Smooth muscle cell (in vitro differentiated cells): ENCODE measurements around the gene NAT9. TPM values are rescaled to one million over a fixed set of nuclear protein-coding genes. Genes with fewer than 3 reads are reported as not detected.

ENCODE experiments used
- DNase-seq: peaks from one replicate; lab custom pipeline; 2025; ENCODE audit not compliant: unreplicated experiment; lab: John Stamatoyannopoulos, UW
- H2AFZ ChIP-seq: fragments of 200-600 bp; sonication (generic); 2 replicates; pipeline ENCODE4 v1.6.0; 2016; ENCODE audit warnings: antibody characterized with exemption, low read depth, mild to moderate bottlenecking
- H3F3A ChIP-seq: fragments of 200-600 bp; sonication (generic); 2 replicates; pipeline ENCODE4 v1.6.0; 2017; ENCODE audit warnings: antibody characterized with exemption, low read depth
- H3K27ac ChIP-seq: fragments of 200-600 bp; sonication (generic); 2 replicates; pipeline ENCODE4 v1.5.1; 2016; ENCODE audit warnings: low read depth, mild to moderate bottlenecking
- H3K27me3 ChIP-seq: fragments of 200-600 bp; sonication (generic); 2 replicates; pipeline ENCODE4 v1.6.1; 2016; ENCODE audit warnings: low read depth, mild to moderate bottlenecking
- H3K36me3 ChIP-seq: fragments of 200-600 bp; sonication (generic); 2 replicates; pipeline ENCODE4 v1.5.1; 2016; ENCODE audit warnings: low read depth
- H3K4me1 ChIP-seq: fragments of 200-600 bp; sonication (generic); 2 replicates; pipeline ENCODE4 v1.5.1; 2016; ENCODE audit warnings: low read depth
- H3K4me2 ChIP-seq: fragments of 200-600 bp; sonication (generic); 2 replicates; pipeline ENCODE4 v1.6.0; 2016; ENCODE audit warnings: mild to moderate bottlenecking
- H3K4me3 ChIP-seq: fragments of 200-600 bp; sonication (generic); 2 replicates; pipeline ENCODE4 v1.5.1; 2016; ENCODE audit warnings: mild to moderate bottlenecking
- H3K79me2 ChIP-seq: fragments of 200-600 bp; sonication (generic); 2 replicates; pipeline ENCODE4 v1.6.0; 2016; ENCODE audit warnings: low read depth, mild to moderate bottlenecking
- H3K9ac ChIP-seq: fragments of 200-600 bp; sonication (generic); 2 replicates; pipeline ENCODE4 v1.6.0; 2016; ENCODE audit warnings: low read depth
- H3K9me3 ChIP-seq: fragments of 200-600 bp; sonication (generic); replicated peaks from 2 replicates; pipeline ENCODE4 v1.5.1; 2016; ENCODE audit warnings: low read depth
- H4K20me1 ChIP-seq: fragments of 200-600 bp; sonication (generic); 2 replicates; pipeline ENCODE4 v1.6.0; 2016; ENCODE audit warnings: low read depth
- CTCF ChIP-seq: fragments of 200-600 bp; sonication (generic); IDR thresholded peaks from 2 replicates; pipeline ENCODE4 v1.5.1; 2017; ENCODE audit warnings: borderline replicate concordance, mild to moderate bottlenecking, antibody characterized with exemption; ENCODE audit not compliant: insufficient read depth, poor library complexity, severe bottlenecking
- WGBS: methylation state at CpG from one replicate; pipeline ENCODE4 v1.1.7; 2016; ENCODE audit warnings: low lambda C conversion rate; 5-methylcytosine and 5-hydroxymethylcytosine counted together
- microRNA-seq: library from miRNA; unstranded; fragments of <30 nt; microRNA quantifications from one replicate; pipeline ENCODE4, GENCODE V29; 2016; ENCODE audit warnings: borderline number of aligned reads
- polyA plus RNA-seq: library from polyadenylated mRNA; unstranded; fragments of >200 nt; fragmentation: Nextera tagmentation; extraction: Ambion mirVana; gene quantifications from 2 replicates; pipeline ENCODE4 v1.2.1, GENCODE V29; 2016
- total RNA-seq: library from RNA; depleted of rRNA; stranded (reverse); fragments of >200 nt; gene quantifications from 2 replicates; pipeline ENCODE4 v1.2.3, GENCODE V29; 2014

NAT9 gene
- total and polyA plus RNA-seq, 2 experiments from 2014 or later, result 21.4 to 42.5 TPM

- Histone ChIP-seq H3K36me3 (no peaks in the 10 kb centered on the region), H3K4me3 (no peak overlapping the region), H3K9me3 (no peaks in the 10 kb centered on the region), H3K27me3 (peaks cover 4% of the 10 kb centered on the region), H4K20me1 (no peaks in the 10 kb centered on the region), H3F3A (no peaks in the 10 kb centered on the region), H3K4me2 (no peak overlapping the region), H3K27ac (no peak overlapping the region), H3K4me1 (no peaks in the 10 kb centered on the region), H3K79me2 (no peaks in the 10 kb centered on the region), H2AFZ (no peak overlapping the region), H3K9ac (no peak overlapping the region)
- 97% methylated on average over 3 of the region's 3 CpGs for WGBS
- no peak for TF ChIP-seq CTCF
- DNase-seq, result no peak
These were observed 51.0 kb downstream of the NAT9 start for GRCh38 chr17:74725111-74725510.

DNA sequence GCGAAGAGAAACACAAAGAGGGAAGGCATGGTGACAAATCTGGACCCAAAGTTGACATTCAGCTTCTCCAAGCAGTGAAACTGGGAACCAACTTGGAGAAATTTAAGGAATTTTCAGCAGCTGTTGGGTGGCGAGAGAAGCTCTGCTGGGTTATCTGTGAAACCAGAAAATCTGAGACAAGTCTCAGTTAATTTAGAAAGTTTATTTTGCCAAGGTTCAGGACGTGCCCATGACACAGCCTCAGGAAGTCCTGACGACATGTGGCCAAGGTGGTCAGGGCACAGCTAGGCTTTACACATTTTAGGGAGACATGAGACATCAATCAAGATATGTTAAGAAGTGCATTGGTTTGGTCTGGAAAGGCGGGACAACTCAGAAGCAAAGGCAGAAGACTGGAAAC, 52.3 kb downstream of the NAT9 start:
- Histone ChIP-seq H3K9ac (no peak overlapping the region), H4K20me1 (no peaks in the 10 kb centered on the region), H3K4me1 (no peaks in the 10 kb centered on the region), H3K4me3 (no peak overlapping the region), H3K27me3 (peaks cover 14% of the 10 kb centered on the region), H3K27ac (no peak overlapping the region), H2AFZ (no peak overlapping the region), H3K79me2 (no peaks in the 10 kb centered on the region), H3K9me3 (no peaks in the 10 kb centered on the region), H3K36me3 (no peaks in the 10 kb centered on the region), H3F3A (no peaks in the 10 kb centered on the region), H3K4me2 (no peak overlapping the region)
- TF ChIP-seq CTCF, result no peak
- WGBS, result 67% methylated on average over 5 of the region's 5 CpGs
- DNase-seq, result no peak

- H3K4me2 ChIP-seq, result no peak overlapping the region
- H3K36me3 ChIP-seq, result no peaks in the 10 kb centered on the region
- H3K27ac ChIP-seq, result no peak overlapping the region
- no peaks in the 10 kb centered on the region for H4K20me1 ChIP-seq
- H3K79me2 ChIP-seq, result no peaks in the 10 kb centered on the region
- H3K27me3 ChIP-seq, result peaks cover 24% of the 10 kb centered on the region
- H3F3A ChIP-seq, result no peaks in the 10 kb centered on the region
- H3K4me3 ChIP-seq, result no peak overlapping the region
- no peak for DNase-seq
- no peaks in the 10 kb centered on the region for H3K9me3 ChIP-seq
- no peaks in the 10 kb centered on the region for H3K4me1 ChIP-seq
- H3K9ac ChIP-seq, result no peak overlapping the region
- WGBS, result 72% methylated on average over 4 of the region's 4 CpGs
- H2AFZ ChIP-seq, result no peak overlapping the region
- no peak for TF ChIP-seq CTCF
These were observed 53.4 kb downstream of the NAT9 start for GRCh38 chr17:74722782-74723181.

Small RNA genes within 50 kb of the gene (microRNA-seq; reads per million reads assigned to microRNA genes)
- gene MIR3615, result 109 reads per million, percentile 57 among the genes with 10 or more reads in this experiment

Other genes starting within 250 kb of the NAT9 start
- gene CD300LB, start 244.9 kb downstream of the NAT9 start, total RNA-seq, result not detected in 2 replicates
- not detected in 2 replicates for gene CD300LB, start 244.9 kb downstream of the NAT9 start, polyA plus RNA-seq
- gene CD300C, start 230.2 kb downstream of the NAT9 start, total RNA-seq, result not detected in 2 replicates
- gene CD300C, start 230.2 kb downstream of the NAT9 start, polyA plus RNA-seq, result 0.46 TPM in 1 of 2 replicates, not detected in the other
- gene CD300H, start 208.8 kb downstream of the NAT9 start, total RNA-seq, result not detected in 2 replicates
- 0.65 TPM in 1 of 2 replicates, not detected in the other for gene CD300H, start 208.8 kb downstream of the NAT9 start, polyA plus RNA-seq
- gene CD300LD, start 184.1 kb downstream of the NAT9 start, total RNA-seq, result not detected in 2 replicates
- gene CD300LD, start 184.1 kb downstream of the NAT9 start, polyA plus RNA-seq, result not detected in 2 replicates
- 0.09 TPM in 1 of 2 replicates, not detected in the other for gene CD300E, start 152.6 kb downstream of the NAT9 start, total RNA-seq
- gene CD300E, start 152.6 kb downstream of the NAT9 start, polyA plus RNA-seq, result not detected in 2 replicates
- not detected in 2 replicates for gene CD300LF, start 63.4 kb downstream of the NAT9 start, total RNA-seq
- gene CD300LF, start 63.4 kb downstream of the NAT9 start, polyA plus RNA-seq, result not detected in 2 replicates
- not detected in 2 replicates for gene RAB37, start 39.1 kb downstream of the NAT9 start, total RNA-seq
- 0.16 TPM in 1 of 2 replicates, not detected in the other for gene RAB37, start 39.1 kb downstream of the NAT9 start, polyA plus RNA-seq
- 12.4 and 23.2 TPM in 2 replicates for gene NHERF1, start 27.7 kb downstream of the NAT9 start, total RNA-seq
- gene NHERF1, start 27.7 kb downstream of the NAT9 start, polyA plus RNA-seq, result 31.9 and 38.8 TPM in 2 replicates
- gene GRIN2C, start 83.5 kb upstream of the NAT9 start, total RNA-seq, result 0.13 TPM in 2 replicates
- gene GRIN2C, start 83.5 kb upstream of the NAT9 start, polyA plus RNA-seq, result 0.30 and 0.32 TPM in 2 replicates
- 5.6 and 10.4 TPM in 2 replicates for gene FDXR, start 96.6 kb upstream of the NAT9 start, total RNA-seq
- 18.7 and 22.1 TPM in 2 replicates for gene FDXR, start 96.6 kb upstream of the NAT9 start, polyA plus RNA-seq
- gene FADS6, start 117.3 kb upstream of the NAT9 start, total RNA-seq, result 0.22 TPM in 1 of 2 replicates, not detected in the other
- not detected in 2 replicates for gene FADS6, start 117.3 kb upstream of the NAT9 start, polyA plus RNA-seq
- gene USH1G, start 146.9 kb upstream of the NAT9 start, total RNA-seq, result 0.49 TPM in 2 replicates
- 0.32 and 0.58 TPM in 2 replicates for gene USH1G, start 146.9 kb upstream of the NAT9 start, polyA plus RNA-seq
- not detected in 2 replicates for gene OTOP2, start 147.9 kb upstream of the NAT9 start, total RNA-seq
- gene OTOP2, start 147.9 kb upstream of the NAT9 start, polyA plus RNA-seq, result not detected in 2 replicates
- gene OTOP3, start 159.6 kb upstream of the NAT9 start, total RNA-seq, result not detected in 2 replicates
- not detected in 2 replicates for gene OTOP3, start 159.6 kb upstream of the NAT9 start, polyA plus RNA-seq
- gene HID1, start 196.4 kb upstream of the NAT9 start, total RNA-seq, result 6.8 and 8.8 TPM in 2 replicates
- 3.3 and 22.0 TPM in 2 replicates for gene HID1, start 196.4 kb upstream of the NAT9 start, polyA plus RNA-seq
- gene CDR2L, start 211.3 kb upstream of the NAT9 start, total RNA-seq, result 35.9 and 40.7 TPM in 2 replicates
- 37.8 and 39.9 TPM in 2 replicates for gene CDR2L, start 211.3 kb upstream of the NAT9 start, polyA plus RNA-seq
- gene MRPL58, start 236.3 kb upstream of the NAT9 start, total RNA-seq, result 36.8 and 75.6 TPM in 2 replicates
- 36.2 and 41.4 TPM in 2 replicates for gene MRPL58, start 236.3 kb upstream of the NAT9 start, polyA plus RNA-seq